H9 (cell line): Measurements from ENCODE around the gene GXYLT2. TPM values are rescaled to one million over a fixed set of nuclear protein-coding genes. Genes with fewer than 3 reads are reported as not detected.

Experiments used
- DNase-seq: peaks from one replicate; pipeline ENCODE4 v3.0.0-alpha.2; 2017
- H2AFZ ChIP-seq: one replicate; pipeline ENCODE4 v1.6.1; 2013; ENCODE audit warnings: mild to moderate bottlenecking, low read length, control low read depth, moderate library complexity
- H2AK5ac ChIP-seq: 2 replicates; pipeline ENCODE4 v1.6.1; 2013; ENCODE audit warnings: low read length, control low read depth, mixed read lengths; ENCODE audit not compliant: insufficient read length
- H2BK120ac ChIP-seq: one replicate; pipeline ENCODE4 v1.6.1; 2013; ENCODE audit warnings: low read depth, mild to moderate bottlenecking, low read length, control low read depth, inconsistent platforms; ENCODE audit not compliant: poor library complexity, severe bottlenecking
- H2BK12ac ChIP-seq: 2 replicates; pipeline ENCODE4 v1.6.1; 2013; ENCODE audit warnings: low read length, control low read depth, mixed read lengths, low read depth; ENCODE audit not compliant: insufficient read length
- H2BK15ac ChIP-seq: 2 replicates; pipeline ENCODE4 v1.6.1; 2013; ENCODE audit warnings: low read depth, low read length, control low read depth
- H2BK20ac ChIP-seq: one replicate; pipeline ENCODE4 v1.6.1; 2013; ENCODE audit warnings: low read depth, mild to moderate bottlenecking, low read length, control low read depth, inconsistent platforms; ENCODE audit not compliant: poor library complexity, severe bottlenecking
- H2BK5ac ChIP-seq: 2 replicates; pipeline ENCODE4 v1.6.1; 2013; ENCODE audit warnings: low read length, control low read depth, mixed read lengths; ENCODE audit not compliant: insufficient read length
- H3K14ac ChIP-seq: 2 replicates; pipeline ENCODE4 v1.6.1; 2013; ENCODE audit warnings: low read length, control low read depth; ENCODE audit not compliant: insufficient read depth
- H3K18ac ChIP-seq: 2 replicates; pipeline ENCODE4 v1.6.1; 2013; ENCODE audit warnings: low read depth, mild to moderate bottlenecking, mixed read lengths, low read length, control low read depth; ENCODE audit not compliant: insufficient read length
- H3K23ac ChIP-seq: 2 replicates; pipeline ENCODE4 v1.6.1; 2013; ENCODE audit warnings: low read length, control low read depth, mixed read lengths, low read depth; ENCODE audit not compliant: insufficient read length
- H3K23me2 ChIP-seq: 2 replicates; pipeline ENCODE4 v1.6.1; 2013; ENCODE audit warnings: low read depth, mild to moderate bottlenecking, mixed read lengths, low read length, control low read depth; ENCODE audit not compliant: insufficient read length, poor library complexity, severe bottlenecking
- H3K27ac ChIP-seq: 2 replicates; pipeline ENCODE4 v1.5.1; 2013; ENCODE audit warnings: low read length, control low read depth, mixed read lengths, low read depth; ENCODE audit not compliant: insufficient read length
- H3K27me3 ChIP-seq: 2 replicates; pipeline ENCODE4 v1.6.1; 2013; ENCODE audit warnings: low read length, control low read depth, inconsistent platforms; ENCODE audit not compliant: insufficient read depth
- H3K4ac ChIP-seq: 2 replicates; pipeline ENCODE4 v1.6.1; 2013; ENCODE audit warnings: low read depth, mild to moderate bottlenecking, control low read depth, inconsistent platforms, low read length, moderate library complexity
- H3K4me1 ChIP-seq: 2 replicates; pipeline ENCODE4 v1.6.1; 2013; ENCODE audit warnings: low read length, control low read depth, inconsistent platforms; ENCODE audit not compliant: insufficient read depth
- H3K4me2 ChIP-seq: 2 replicates; pipeline ENCODE4 v1.6.1; 2013; ENCODE audit warnings: low read length, control low read depth, mixed read lengths; ENCODE audit not compliant: insufficient read length, insufficient read depth
- H3K56ac ChIP-seq: 2 replicates; pipeline ENCODE4 v1.6.1; 2013; ENCODE audit warnings: low read depth, mild to moderate bottlenecking, mixed read lengths, low read length, control low read depth; ENCODE audit not compliant: insufficient read length
- H3K79me1 ChIP-seq: 2 replicates; pipeline ENCODE4 v1.6.1; 2013; ENCODE audit warnings: low read depth, mild to moderate bottlenecking, moderate library complexity, low read length, control low read depth, inconsistent platforms; ENCODE audit not compliant: insufficient read depth, poor library complexity, severe bottlenecking
- H3K79me2 ChIP-seq: 2 replicates; pipeline ENCODE4 v1.6.1; 2013; ENCODE audit warnings: low read length, control low read depth, inconsistent platforms; ENCODE audit not compliant: insufficient read depth
- H3K9ac ChIP-seq: 2 replicates; pipeline ENCODE4 v1.6.1; 2013; ENCODE audit warnings: low read length, control low read depth, mixed read lengths; ENCODE audit not compliant: insufficient read length; ENCODE audit errors: extremely low read depth
- H3K9me3 ChIP-seq: one replicate; pipeline ENCODE4 v1.6.1; 2013; ENCODE audit warnings: low read depth, low read length, inconsistent platforms; ENCODE audit not compliant: control insufficient read depth
- H3T11ph ChIP-seq: one replicate; pipeline ENCODE4 v1.6.1; 2013; ENCODE audit warnings: mild to moderate bottlenecking, low read length, control low read depth, inconsistent platforms
- H4K20me1 ChIP-seq: one replicate; pipeline ENCODE4 v1.6.1; 2013; ENCODE audit not compliant: control insufficient read depth, insufficient read length, insufficient read depth
- H4K5ac ChIP-seq: 2 replicates; pipeline ENCODE4 v1.6.1; 2013; ENCODE audit warnings: low read depth, mild to moderate bottlenecking, mixed read lengths, low read length, control low read depth; ENCODE audit not compliant: insufficient read length
- H4K8ac ChIP-seq: replicated peaks from 2 replicates; pipeline ENCODE4 v1.6.1; 2013; ENCODE audit warnings: low read length, control low read depth, mixed read lengths, low read depth; ENCODE audit not compliant: insufficient read length
- H4K91ac ChIP-seq: 2 replicates; pipeline ENCODE4 v1.6.1; 2013; ENCODE audit warnings: low read depth, mild to moderate bottlenecking, moderate library complexity, mixed read lengths, low read length, control low read depth; ENCODE audit not compliant: insufficient read length
- H3K27ac Mint-ChIP-seq, 3 experiments: 2 replicates in 2 of 3; 3 replicates in 1 of 3; pipeline ENCODE4 v1.8.0; 2020 to 2021; ENCODE audit warnings: mixed read lengths in 3 of 3, mild to moderate bottlenecking in 1 of 3, moderate library complexity in 1 of 3
- H3K27me3 Mint-ChIP-seq: 2 replicates; pipeline ENCODE4 v1.8.0; 2021; ENCODE audit warnings: low read depth, mild to moderate bottlenecking, moderate library complexity, mixed read lengths
- H3K36me3 Mint-ChIP-seq, 3 experiments: 2 replicates in 2 of 3; 3 replicates in 1 of 3; pipeline ENCODE4 v1.8.0; 2020 to 2021; ENCODE audit warnings: low read depth in 3 of 3, mixed read lengths in 3 of 3; ENCODE audit not compliant: insufficient read depth in 1 of 3
- H3K4me1 Mint-ChIP-seq, 2 experiments: 2 replicates each; pipeline ENCODE4 v1.8.0; 2020; ENCODE audit warnings: mixed read lengths in 2 of 2
- H3K4me3 Mint-ChIP-seq, 2 experiments: 2 replicates in 1 of 2; 3 replicates in 1 of 2; pipeline ENCODE4 v1.8.0; 2020 to 2021; ENCODE audit warnings: mild to moderate bottlenecking in 2 of 2, mixed read lengths in 2 of 2, moderate library complexity in 1 of 2
- H3K9me3 Mint-ChIP-seq, 2 experiments: 2 replicates in 1 of 2; 3 replicates in 1 of 2; pipeline ENCODE4 v1.8.0; 2020; ENCODE audit warnings: mild to moderate bottlenecking in 2 of 2, mixed read lengths in 2 of 2, moderate library complexity in 1 of 2
- WGBS: extraction: QIAGEN DNeasy Blood & Tissue Kit; methylation state at CpG from one replicate; pipeline ENCODE4 v1.1.7; 2013; ENCODE audit warnings: missing lambda C conversion rate, low lambda C conversion rate, mixed read lengths; ENCODE audit not compliant: insufficient read length; ENCODE audit errors: extremely low coverage; 5-methylcytosine and 5-hydroxymethylcytosine counted together
- total RNA-seq: library from RNA; stranded (reverse); gene quantifications from 2 replicates; pipeline ENCODE4 v1.2.1, GENCODE V29; 2021
- TF ChIP-seq, protein P1 (sequence below): fragments of 200-600 bp; sonication (generic); conservative IDR thresholded peaks from 3 replicates; pipeline ENCODE4 v1.8.0; 2021; ENCODE audit warnings: antibody characterized with exemption, mild to moderate bottlenecking

The GXYLT2 gene
- total RNA-seq, 1 experiment from 2014 or later: 2.0 TPM

DNA sequence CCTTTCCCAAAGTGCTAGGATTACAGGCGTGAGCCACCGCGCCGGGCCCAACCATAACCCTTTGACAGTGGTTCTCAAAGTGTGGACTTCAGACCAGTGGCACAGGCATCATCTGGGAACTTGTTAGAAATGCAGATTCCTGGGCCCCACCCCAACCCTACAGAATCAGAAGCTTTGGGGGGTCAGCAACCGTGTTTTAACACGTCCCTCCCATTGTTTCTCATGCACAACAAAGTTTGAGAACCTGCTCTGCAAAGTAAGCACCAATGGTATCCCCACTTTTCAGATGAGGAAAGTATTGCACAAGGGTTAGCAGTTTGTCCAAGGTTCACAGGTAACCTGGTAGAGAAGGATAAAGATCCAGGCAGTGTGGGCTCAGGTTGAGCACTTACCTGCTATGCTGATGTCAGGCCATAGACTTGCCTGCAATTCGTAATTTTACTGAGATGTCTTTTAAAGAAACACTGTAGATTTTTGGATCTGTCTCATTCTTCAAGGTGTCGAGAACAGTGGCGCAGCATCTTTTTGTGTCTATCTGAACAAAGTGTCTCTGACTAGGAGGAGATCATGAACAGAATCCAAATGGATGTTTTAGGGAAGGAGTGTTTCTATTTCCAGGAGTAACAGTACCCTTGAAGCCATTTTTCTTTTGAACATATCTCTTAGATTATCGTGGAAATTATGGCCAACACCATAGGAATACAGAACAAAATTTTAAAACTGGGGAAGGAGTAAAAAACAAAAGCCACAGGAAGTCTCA is 2.5 kb downstream of the GXYLT2 start:
- Mint-ChIP-seq H3K27ac (no peak overlapping the region), H3K4me3 (no peak overlapping the region)
- no peak overlapping the region for H3K4me2 ChIP-seq

More for the DNA sequence above, 2.5 kb downstream of the GXYLT2 start:
- Histone ChIP-seq H3T11ph (no peak overlapping the region), H3K4me1 (peaks cover 4% of the 10 kb centered on the region; the same call in 1 of the 2 replicates), H3K14ac (no peak overlapping the region), H2BK20ac (no peak overlapping the region), H2BK15ac (no peak overlapping the region), H3K27me3 (peaks cover 4% of the 10 kb centered on the region; the same call in 1 of the 2 replicates), H3K56ac (no peak overlapping the region), H3K23me2 (peaks cover 6% of the 10 kb centered on the region), H3K27ac (no peak overlapping the region), H3K79me1 (no peaks in the 10 kb centered on the region), H2BK120ac (no peak overlapping the region), H2BK5ac (no peak overlapping the region), H3K79me2 (no peaks in the 10 kb centered on the region), H3K18ac (no peak overlapping the region), H4K91ac (no peak overlapping the region), H2AK5ac (no peak overlapping the region), H4K20me1 (no peaks in the 10 kb centered on the region), H3K4ac (no peak overlapping the region), H3K9me3 (no peaks in the 10 kb centered on the region), H3K9ac (no peak overlapping the region), H2BK12ac (no peak overlapping the region), H4K5ac (no peak overlapping the region), H3K23ac (no peak overlapping the region), H2AFZ (no peak overlapping the region), H4K8ac (no peak overlapping the region)
- peaks cover 31 to 41% of the 10 kb centered on the region in 2 experiments for H3K4me1 Mint-ChIP-seq
- peaks cover 68% of the 10 kb centered on the region for H3K27me3 Mint-ChIP-seq
- TF ChIP-seq, protein P1, sequence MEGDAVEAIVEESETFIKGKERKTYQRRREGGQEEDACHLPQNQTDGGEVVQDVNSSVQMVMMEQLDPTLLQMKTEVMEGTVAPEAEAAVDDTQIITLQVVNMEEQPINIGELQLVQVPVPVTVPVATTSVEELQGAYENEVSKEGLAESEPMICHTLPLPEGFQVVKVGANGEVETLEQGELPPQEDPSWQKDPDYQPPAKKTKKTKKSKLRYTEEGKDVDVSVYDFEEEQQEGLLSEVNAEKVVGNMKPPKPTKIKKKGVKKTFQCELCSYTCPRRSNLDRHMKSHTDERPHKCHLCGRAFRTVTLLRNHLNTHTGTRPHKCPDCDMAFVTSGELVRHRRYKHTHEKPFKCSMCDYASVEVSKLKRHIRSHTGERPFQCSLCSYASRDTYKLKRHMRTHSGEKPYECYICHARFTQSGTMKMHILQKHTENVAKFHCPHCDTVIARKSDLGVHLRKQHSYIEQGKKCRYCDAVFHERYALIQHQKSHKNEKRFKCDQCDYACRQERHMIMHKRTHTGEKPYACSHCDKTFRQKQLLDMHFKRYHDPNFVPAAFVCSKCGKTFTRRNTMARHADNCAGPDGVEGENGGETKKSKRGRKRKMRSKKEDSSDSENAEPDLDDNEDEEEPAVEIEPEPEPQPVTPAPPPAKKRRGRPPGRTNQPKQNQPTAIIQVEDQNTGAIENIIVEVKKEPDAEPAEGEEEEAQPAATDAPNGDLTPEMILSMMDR: no peak
- DNase-seq: no peak
- H3K9me3 Mint-ChIP-seq: no peaks in the 10 kb centered on the region
- no peaks in the 10 kb centered on the region; a peak in 1 of 7 replicates for H3K36me3 Mint-ChIP-seq
- no CpG with 5 or more reads among the region's 10 CpGs for WGBS
